Uterus (tissue), 2 donors: Measurements from ENCODE around the gene EML3.

Experiments
- CTCF ChIP-seq, 4 experiments: fragments of 200-600 bp in 2 of 4; fragments of 450-650 bp in 2 of 4; sonication (generic) in 2 of 4; IDR thresholded peaks; one replicate each; pipeline ENCODE4 v1.5.1; 2016 to 2019; ENCODE audit warnings: antibody characterized with exemption in 4 of 4, mild to moderate bottlenecking in 2 of 4, moderate library complexity in 1 of 4
- POLR2A ChIP-seq, 2 donors: fragments of 450-650 bp; IDR thresholded peaks; one replicate each; pipeline ENCODE4 v1.6.1; 2016; ENCODE audit warnings: antibody characterized with exemption in 2 of 2, mild to moderate bottlenecking in 1 of 2, moderate library complexity in 1 of 2

- no peak for TF ChIP-seq POLR2A (IDR thresholded peaks at IDR 0.05)
- TF ChIP-seq CTCF (IDR thresholded peaks at IDR 0.05): no peak
Observed at GRCh38 chr11:62646825-62647608, 34.4 kb upstream of the EML3 start.
